ENCODE measurements around the gene PTPRN2.
"Not testable (repeated sequence)": the region's sequence is repeated elsewhere in the genome, so short reads cannot be mapped to it uniquely, and the experiment has no call there.

PTPRN2 gene

GRCh38 chr7:157900011-157900410 lies 687.6 kb downstream of the PTPRN2 start:
- peak; percentile 82 for DNase-seq

- peak; percentile 14 for DNase-seq
Measured at GRCh38 chr7:157898802-157899505, 688.7 kb downstream of the PTPRN2 start.

GRCh38 chr7:157898261-157898660 lies 689.4 kb downstream of the PTPRN2 start:
- DNase-seq = no peak

- peak; percentile 31 for DNase-seq
Measured at GRCh38 chr7:157897681-157898080, 689.9 kb downstream of the PTPRN2 start.

- DNase-seq = no peak
Measured at GRCh38 chr7:157896774-157897555, 690.7 kb downstream of the PTPRN2 start.

GRCh38 chr7:157896376-157896675 lies 691.3 kb downstream of the PTPRN2 start:
- DNase-seq = not testable (repeated sequence)

GRCh38 chr7:157895520-157896375 lies 691.9 kb downstream of the PTPRN2 start:
- no peak for DNase-seq

GRCh38 chr7:157895098-157895497 lies 692.5 kb downstream of the PTPRN2 start:
- DNase-seq = not testable (repeated sequence)

GRCh38 chr7:157893535-157894044 lies 694.0 kb downstream of the PTPRN2 start:
- DNase-seq = no peak

- no peak for DNase-seq
Measured at GRCh38 chr7:157892751-157893523, 694.7 kb downstream of the PTPRN2 start.

GRCh38 chr7:157890921-157891401 lies 696.7 kb downstream of the PTPRN2 start:
- no peak for DNase-seq

GRCh38 chr7:157889480-157889879 lies 698.1 kb downstream of the PTPRN2 start:
- DNase-seq = peak; percentile 88

GRCh38 chr7:157888579-157888978 lies 699.0 kb downstream of the PTPRN2 start:
- DNase-seq = no peak

- DNase-seq = no peak
Measured at GRCh38 chr7:157887400-157887799, 700.2 kb downstream of the PTPRN2 start.

GRCh38 chr7:157886711-157887110 lies 700.9 kb downstream of the PTPRN2 start:
- DNase-seq = no peak

- DNase-seq = no peak
Measured at GRCh38 chr7:157886266-157886665, 701.4 kb downstream of the PTPRN2 start.

- DNase-seq = no peak
Measured at GRCh38 chr7:157885140-157885539, 702.5 kb downstream of the PTPRN2 start.

- no peak for DNase-seq
Measured at GRCh38 chr7:157884461-157885062, 703.1 kb downstream of the PTPRN2 start.

GRCh38 chr7:157881048-157881771 lies 706.4 kb downstream of the PTPRN2 start:
- no peak for DNase-seq

GRCh38 chr7:157879391-157879790 lies 708.2 kb downstream of the PTPRN2 start:
- no peak for DNase-seq
